ENCODE measurements around the gene PDE11A. TPM values are rescaled to one million over a fixed set of nuclear protein-coding genes. Genes with fewer than 3 reads are reported as not detected.

Gene PDE11A
- total RNA-seq, 1 experiment from 2014 or later: 1.4 TPM

DNA sequence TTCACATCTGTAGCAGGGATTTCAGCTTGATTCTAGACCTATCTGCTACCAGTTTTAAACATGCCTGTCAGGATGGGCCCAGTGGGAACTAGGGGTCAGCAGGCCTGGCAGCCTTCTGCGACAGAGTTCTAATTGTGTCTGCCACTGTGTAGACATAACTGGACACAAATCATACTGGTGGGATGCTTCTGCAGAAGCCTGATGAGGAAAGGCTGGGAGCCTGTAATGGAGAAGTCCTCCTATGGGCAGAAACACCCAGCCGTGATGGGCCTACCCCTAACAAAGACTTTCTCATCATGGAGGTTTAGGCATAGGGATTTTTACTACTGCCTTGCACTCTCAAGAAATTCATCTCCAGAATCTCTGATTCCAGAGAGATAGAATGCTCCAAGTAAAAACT, 166.9 kb downstream of the PDE11A start:
- intact Hi-C loops (cut with micrococcal nuclease; ENCODE audit: unreplicated experiment): loop anchor here (5.0 to 10.0 kb wide), 3 partner anchors 123 to 509 kb away; partner anchors contain the start of gene PDE11A
- H3K4me1 Mint-ChIP-seq (ENCODE audit: low read depth, unreplicated experiment): peaks cover 24% of the 10 kb centered on the region
- no peak for DNase-seq
- H3K9me3 Mint-ChIP-seq (ENCODE audit: low read depth, unreplicated experiment): no peaks in the 10 kb centered on the region
- H3K27ac Mint-ChIP-seq (ENCODE audit: unreplicated experiment): no peak overlapping the region
- H3K27me3 Mint-ChIP-seq (ENCODE audit: unreplicated experiment): no peaks in the 10 kb centered on the region
- TF ChIP-seq, protein P1, sequence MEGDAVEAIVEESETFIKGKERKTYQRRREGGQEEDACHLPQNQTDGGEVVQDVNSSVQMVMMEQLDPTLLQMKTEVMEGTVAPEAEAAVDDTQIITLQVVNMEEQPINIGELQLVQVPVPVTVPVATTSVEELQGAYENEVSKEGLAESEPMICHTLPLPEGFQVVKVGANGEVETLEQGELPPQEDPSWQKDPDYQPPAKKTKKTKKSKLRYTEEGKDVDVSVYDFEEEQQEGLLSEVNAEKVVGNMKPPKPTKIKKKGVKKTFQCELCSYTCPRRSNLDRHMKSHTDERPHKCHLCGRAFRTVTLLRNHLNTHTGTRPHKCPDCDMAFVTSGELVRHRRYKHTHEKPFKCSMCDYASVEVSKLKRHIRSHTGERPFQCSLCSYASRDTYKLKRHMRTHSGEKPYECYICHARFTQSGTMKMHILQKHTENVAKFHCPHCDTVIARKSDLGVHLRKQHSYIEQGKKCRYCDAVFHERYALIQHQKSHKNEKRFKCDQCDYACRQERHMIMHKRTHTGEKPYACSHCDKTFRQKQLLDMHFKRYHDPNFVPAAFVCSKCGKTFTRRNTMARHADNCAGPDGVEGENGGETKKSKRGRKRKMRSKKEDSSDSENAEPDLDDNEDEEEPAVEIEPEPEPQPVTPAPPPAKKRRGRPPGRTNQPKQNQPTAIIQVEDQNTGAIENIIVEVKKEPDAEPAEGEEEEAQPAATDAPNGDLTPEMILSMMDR (IDR thresholded peaks at IDR 0.05; ENCODE audit: unreplicated experiment): no peak
- no TSS peak for BruUV-seq (replicated peaks)
- H3K4me3 Mint-ChIP-seq (ENCODE audit: low read depth, unreplicated experiment): no peak overlapping the region
- CTCF ChIA-PET: interaction anchor here (0.8 kb wide), 1 partner anchor 10 kb away, joined by 3 read pairs; no protein-coding TSS in a partner anchor
- no peaks in the 10 kb centered on the region for H3K36me3 Mint-ChIP-seq (ENCODE audit: insufficient read depth, unreplicated experiment)

DNA sequence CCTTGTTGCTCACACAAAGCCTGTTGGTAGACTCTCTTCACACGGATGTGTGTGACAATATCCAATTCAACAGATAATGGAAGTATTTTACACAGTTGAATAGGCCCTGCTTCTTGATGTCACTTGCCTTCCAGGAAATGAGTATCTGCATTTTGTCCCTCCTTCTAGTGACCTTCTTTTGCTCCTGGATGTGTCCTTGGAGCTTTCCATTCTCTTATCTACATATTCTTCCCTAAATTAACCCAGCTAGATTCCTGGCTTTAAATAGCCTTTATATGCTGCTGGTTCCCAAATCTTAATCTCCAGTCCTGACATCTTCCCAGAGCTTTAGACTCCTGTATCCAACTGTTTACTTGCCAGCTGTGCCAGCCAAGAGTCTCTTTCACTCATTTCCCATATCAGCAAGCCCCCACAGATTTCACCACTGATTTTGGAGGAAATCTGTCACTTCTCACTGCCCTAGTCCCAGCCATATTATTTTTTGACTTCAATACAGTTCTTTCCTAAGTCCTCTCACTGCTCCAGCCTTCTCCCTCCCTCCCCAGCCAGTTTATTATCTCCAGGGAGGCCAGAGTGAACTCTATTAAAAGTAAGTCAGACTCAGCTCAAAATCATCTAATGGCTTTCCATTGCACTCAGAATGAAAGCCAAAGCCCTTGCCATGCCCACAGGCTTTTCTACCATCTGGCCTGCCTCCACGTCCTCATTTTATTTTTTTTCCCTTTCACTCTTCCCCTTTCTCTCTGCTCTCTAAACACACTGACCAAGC, 170.0 kb downstream of the PDE11A start:
- no peak overlapping the region for H3K4me3 Mint-ChIP-seq (ENCODE audit: low read depth, unreplicated experiment)
- no peak for DNase-seq
- H3K27ac Mint-ChIP-seq (ENCODE audit: unreplicated experiment): peak overlapping the region; percentile 16
- TF ChIP-seq, protein P1 (IDR thresholded peaks at IDR 0.05; ENCODE audit: unreplicated experiment): no peak
- intact Hi-C loops (cut with micrococcal nuclease; ENCODE audit: unreplicated experiment): loop anchor here (10.0 kb wide), 1 partner anchor 512 kb away; no protein-coding TSS in a partner anchor
- CTCF ChIA-PET: no interaction called here
- H3K36me3 Mint-ChIP-seq (ENCODE audit: insufficient read depth, unreplicated experiment): no peaks in the 10 kb centered on the region
- no peaks in the 10 kb centered on the region for H3K27me3 Mint-ChIP-seq (ENCODE audit: unreplicated experiment)
- H3K4me1 Mint-ChIP-seq (ENCODE audit: low read depth, unreplicated experiment): peaks cover 9% of the 10 kb centered on the region
- no peaks in the 10 kb centered on the region for H3K9me3 Mint-ChIP-seq (ENCODE audit: low read depth, unreplicated experiment)
- no TSS peak for BruUV-seq (replicated peaks)

DNA sequence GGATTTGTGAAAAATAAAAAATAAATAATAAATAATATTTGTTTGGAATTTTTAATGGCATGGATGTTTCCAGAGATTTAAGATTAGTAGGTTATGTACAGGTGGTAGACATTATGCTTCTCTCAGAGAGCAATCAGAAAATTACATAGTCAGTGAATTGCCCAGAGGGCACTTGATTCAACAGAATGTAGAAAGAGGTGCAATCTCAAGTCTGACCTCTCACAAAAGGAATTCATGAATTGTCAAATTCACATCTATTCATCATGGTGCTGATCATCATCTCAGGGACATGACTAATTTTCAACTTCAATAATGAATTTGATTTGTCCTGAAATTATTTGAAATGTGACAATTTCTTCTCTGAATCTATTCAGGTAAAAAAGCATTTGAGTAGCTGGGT, 172.5 kb downstream of the PDE11A start:
- H3K9me3 Mint-ChIP-seq (ENCODE audit: low read depth, unreplicated experiment): no peaks in the 10 kb centered on the region
- H3K27me3 Mint-ChIP-seq (ENCODE audit: unreplicated experiment): no peaks in the 10 kb centered on the region
- no peak for DNase-seq
- TF ChIP-seq, protein P1 (IDR thresholded peaks at IDR 0.05; ENCODE audit: unreplicated experiment): no peak
- H3K4me3 Mint-ChIP-seq (ENCODE audit: low read depth, unreplicated experiment): no peak overlapping the region
- no peaks in the 10 kb centered on the region for H3K36me3 Mint-ChIP-seq (ENCODE audit: insufficient read depth, unreplicated experiment)
- intact Hi-C loops (cut with micrococcal nuclease; ENCODE audit: unreplicated experiment): loop anchor here (10.0 kb wide), 1 partner anchor 515 kb away; no protein-coding TSS in a partner anchor
- H3K4me1 Mint-ChIP-seq (ENCODE audit: low read depth, unreplicated experiment): peaks cover 10% of the 10 kb centered on the region
- BruUV-seq (replicated peaks): no TSS peak
- CTCF ChIA-PET: no interaction called here
- no peak overlapping the region for H3K27ac Mint-ChIP-seq (ENCODE audit: unreplicated experiment)

DNA sequence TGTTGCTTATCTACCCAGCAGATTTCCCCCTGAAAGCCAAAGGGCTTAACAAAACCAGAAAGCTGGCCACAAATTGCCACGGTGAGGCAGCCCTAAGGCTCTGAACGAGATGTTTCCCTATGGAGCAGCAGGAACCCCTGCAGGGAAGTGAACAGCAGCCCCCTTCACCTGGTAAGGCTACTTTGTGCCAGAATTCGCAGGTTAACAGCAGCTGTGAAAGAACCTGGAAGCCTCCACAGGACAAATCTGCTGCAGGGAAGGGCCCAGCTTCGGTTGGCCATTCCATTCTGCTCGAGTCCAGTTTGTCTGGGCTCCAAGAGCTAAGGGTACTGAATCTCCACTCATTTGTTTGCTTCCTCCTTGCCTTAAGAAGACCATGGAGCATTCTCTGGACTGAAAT, 175.3 kb downstream of the PDE11A start:
- no peaks in the 10 kb centered on the region for H3K36me3 Mint-ChIP-seq (ENCODE audit: insufficient read depth, unreplicated experiment)
- peaks cover 20% of the 10 kb centered on the region for H3K4me1 Mint-ChIP-seq (ENCODE audit: low read depth, unreplicated experiment)
- no TSS peak for BruUV-seq (replicated peaks)
- H3K27ac Mint-ChIP-seq (ENCODE audit: unreplicated experiment): no peak overlapping the region
- intact Hi-C loops (cut with micrococcal nuclease; ENCODE audit: unreplicated experiment): no loop called here
- no peaks in the 10 kb centered on the region for H3K9me3 Mint-ChIP-seq (ENCODE audit: low read depth, unreplicated experiment)
- no peak overlapping the region for H3K4me3 Mint-ChIP-seq (ENCODE audit: low read depth, unreplicated experiment)
- no peak for DNase-seq
- TF ChIP-seq, protein P1 (IDR thresholded peaks at IDR 0.05; ENCODE audit: unreplicated experiment): no peak
- CTCF ChIA-PET: no interaction called here
- H3K27me3 Mint-ChIP-seq (ENCODE audit: unreplicated experiment): no peaks in the 10 kb centered on the region

Data from Calu3 (cell line).